Neuronal stem cell (in vitro differentiated cells): ENCODE data around the gene NGEF.
A peak's percentile ranks its signal among the peaks of the same experiment; 100 is the strongest.
"Not testable (repeated sequence)": the region's sequence is repeated elsewhere in the genome, so short reads cannot be mapped to it uniquely, and the experiment has no call there.

ENCODE experiments used
- DNase-seq: peaks from one replicate; pipeline ENCODE4 v3.0.0-alpha.2; 2013; ENCODE audit warnings: low spot score
- H2AFZ ChIP-seq: one replicate; pipeline ENCODE4 v1.6.1; 2013; ENCODE audit warnings: mild to moderate bottlenecking, low read length, inconsistent platforms
- H2AK5ac ChIP-seq: 2 replicates; pipeline ENCODE4 v1.6.1; 2013; ENCODE audit warnings: low read depth, mild to moderate bottlenecking, inconsistent platforms, low read length, moderate library complexity, mixed read lengths
- H2BK120ac ChIP-seq: 2 replicates; pipeline ENCODE4 v1.6.1; 2013; ENCODE audit warnings: low read depth, mild to moderate bottlenecking, inconsistent platforms, low read length, moderate library complexity, mixed read lengths
- H2BK12ac ChIP-seq: one replicate; pipeline ENCODE4 v1.6.1; 2013; ENCODE audit warnings: low read length, inconsistent platforms
- H2BK15ac ChIP-seq: 2 replicates; pipeline ENCODE4 v1.6.1; 2013; ENCODE audit warnings: mild to moderate bottlenecking, low read length, inconsistent platforms, mixed read lengths
- H2BK5ac ChIP-seq: one replicate; pipeline ENCODE4 v1.6.1; 2013; ENCODE audit warnings: inconsistent platforms, mild to moderate bottlenecking, low read length, moderate library complexity
- H3K14ac ChIP-seq: one replicate; pipeline ENCODE4 v1.6.1; 2013; ENCODE audit warnings: low read length, inconsistent platforms
- H3K18ac ChIP-seq: 2 replicates; pipeline ENCODE4 v1.6.1; 2013; ENCODE audit warnings: low read length, inconsistent platforms
- H3K23ac ChIP-seq: 2 replicates; pipeline ENCODE4 v1.6.1; 2013; ENCODE audit warnings: low read depth, mild to moderate bottlenecking, mixed read lengths, low read length, inconsistent platforms; ENCODE audit not compliant: poor library complexity
- H3K27ac ChIP-seq: replicated peaks from 3 replicates; pipeline ENCODE4 v1.5.1; 2013; ENCODE audit warnings: low read length, inconsistent platforms
- H3K27me3 ChIP-seq, 3 experiments: 2 replicates each; pipeline ENCODE4 v1.6.1; 2013; ENCODE audit warnings: low read length in 3 of 3, mild to moderate bottlenecking in 2 of 3, inconsistent platforms in 1 of 3, low read depth in 1 of 3, mixed read lengths in 1 of 3, moderate library complexity in 1 of 3; ENCODE audit not compliant: control insufficient read depth in 3 of 3, insufficient read depth in 3 of 3
- H3K36me3 ChIP-seq, 2 donors: replicated peaks in 1 of 2; 2 replicates each; pipeline ENCODE4 v1.6.1; 2013; ENCODE audit warnings: low read length in 2 of 2; ENCODE audit not compliant: control insufficient read depth in 2 of 2, insufficient read depth in 2 of 2
- H3K4ac ChIP-seq: 2 replicates; pipeline ENCODE4 v1.6.1; 2013; ENCODE audit warnings: inconsistent platforms, mild to moderate bottlenecking, low read length, moderate library complexity
- H3K4me1 ChIP-seq, 2 donors: 1 replicate in 1 of 2; 2 replicates in 1 of 2; pipeline ENCODE4 v1.6.1; 2013; ENCODE audit warnings: low read length in 2 of 2, low read depth in 1 of 2; ENCODE audit not compliant: control insufficient read depth in 2 of 2, insufficient read depth in 1 of 2
- H3K4me2 ChIP-seq: one replicate; pipeline ENCODE4 v1.6.1; 2013; ENCODE audit warnings: mild to moderate bottlenecking, low read length, inconsistent platforms; ENCODE audit not compliant: insufficient read depth, poor library complexity, severe bottlenecking
- H3K4me3 ChIP-seq, 2 donors: 2 replicates each; pipeline ENCODE4 v1.5.1; 2013; ENCODE audit warnings: low read length in 2 of 2, mild to moderate bottlenecking in 2 of 2, inconsistent platforms in 1 of 2, moderate library complexity in 1 of 2
- H3K79me1 ChIP-seq: one replicate; pipeline ENCODE4 v1.6.1; 2013; ENCODE audit warnings: low read depth, mild to moderate bottlenecking, inconsistent platforms, low read length, moderate library complexity
- H3K9ac ChIP-seq: one replicate; pipeline ENCODE4 v1.6.1; 2013; ENCODE audit warnings: mild to moderate bottlenecking, low read depth, low read length, inconsistent platforms; ENCODE audit not compliant: poor library complexity
- H3K9me3 ChIP-seq, 2 donors: replicated peaks in 1 of 2; 2 replicates each; pipeline versions ENCODE3 to v1.6.1; 2013; ENCODE audit warnings: low read length in 2 of 2, mild to moderate bottlenecking in 2 of 2, inconsistent platforms in 1 of 2, low read depth in 1 of 2, mixed read lengths in 1 of 2, moderate library complexity in 1 of 2; ENCODE audit not compliant: control insufficient read depth in 2 of 2, insufficient read depth in 1 of 2
- H4K8ac ChIP-seq: one replicate; pipeline ENCODE4 v1.6.1; 2013; ENCODE audit warnings: low read depth, mild to moderate bottlenecking, inconsistent platforms, low read length, moderate library complexity
- H4K91ac ChIP-seq: one replicate; pipeline ENCODE4 v1.6.1; 2013; ENCODE audit warnings: low read length, low read depth, mild to moderate bottlenecking, inconsistent platforms; ENCODE audit not compliant: poor library complexity
- WGBS, 2 donors: extraction: QIAGEN DNeasy Blood & Tissue Kit; methylation state at CpG; one replicate each; pipeline ENCODE4 v1.1.7; 2013; ENCODE audit warnings: missing lambda C conversion rate in 2 of 2, mixed read lengths in 1 of 2; ENCODE audit not compliant: insufficient read length in 2 of 2, insufficient replicate concordance in 1 of 2; ENCODE audit errors: extremely low coverage in 2 of 2; 5-methylcytosine and 5-hydroxymethylcytosine counted together

Gene NGEF

GRCh38 chr2:233053928-233054784 is 41.1 kb upstream of the NGEF start:
- Histone ChIP-seq H2BK15ac (no peak overlapping the region), H3K14ac (no peak overlapping the region), H2BK5ac (no peak overlapping the region), H3K4me1 (peaks cover 0 to 6% of the 10 kb centered on the region in 2 donors), H3K9me3 (no peaks in the 10 kb centered on the region), H2AK5ac (no peak overlapping the region), H3K27me3 (peaks cover 0 to 16% (median 3%) of the 10 kb centered on the region in 3 experiments), H3K18ac (no peak overlapping the region), H4K8ac (no peak overlapping the region), H3K4me3 (no peak overlapping the region), H3K9ac (no peak overlapping the region), H4K91ac (no peak overlapping the region), H3K36me3 (no peaks in the 10 kb centered on the region), H2AFZ (peak overlapping the region; percentile 47), H3K4me2 (no peak overlapping the region), H3K27ac (no peak overlapping the region), H3K23ac (no peak overlapping the region), H3K4ac (no peak overlapping the region), H2BK12ac (no peak overlapping the region), H2BK120ac (no peak overlapping the region), H3K79me1 (no peaks in the 10 kb centered on the region)
- DNase-seq: peak; percentile 57
- WGBS, 2 donors: no CpG with 5 or more reads among the region's 22 CpGs

DNA sequence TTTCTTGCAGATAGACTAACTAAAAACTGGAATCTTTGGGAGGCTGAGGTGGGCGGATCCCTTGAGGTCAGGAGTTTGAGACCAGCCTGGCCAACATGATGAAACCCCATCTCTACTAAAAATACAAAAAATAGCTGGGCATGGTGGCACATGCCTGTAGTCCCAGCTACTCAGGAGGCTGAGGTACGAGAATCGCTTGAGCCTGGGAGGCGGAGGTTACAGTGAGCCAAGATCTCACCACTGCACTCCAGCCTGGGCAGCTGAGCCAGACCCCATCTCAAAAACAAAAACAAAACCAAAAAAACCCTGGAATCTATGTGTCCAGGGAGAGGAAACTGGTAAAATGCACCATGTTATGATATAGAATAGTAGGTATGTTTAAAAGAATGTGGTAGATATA is 39.5 kb upstream of the NGEF start:
- H3K9me3 ChIP-seq, H2BK12ac ChIP-seq, H4K91ac ChIP-seq, DNase-seq, H2BK120ac ChIP-seq, H3K9ac ChIP-seq, H2AFZ ChIP-seq, H2BK15ac ChIP-seq, H3K36me3 ChIP-seq, H4K8ac ChIP-seq, H3K14ac ChIP-seq, H3K18ac ChIP-seq, H2BK5ac ChIP-seq, H3K79me1 ChIP-seq, H2AK5ac ChIP-seq, H3K4me3 ChIP-seq, H3K23ac ChIP-seq, H3K27ac ChIP-seq, H3K4ac ChIP-seq, H3K4me1 ChIP-seq, H3K4me2 ChIP-seq: not testable (repeated sequence)
- no CpG with 5 or more reads among the region's 4 CpGs for WGBS, 2 donors
- H3K27me3 ChIP-seq: peaks cover 0 to 16% (median 3%) of the 10 kb centered on the region in 3 experiments

GRCh38 chr2:233051241-233052149 is 38.4 kb upstream of the NGEF start:
- Histone ChIP-seq H2BK15ac (no peak overlapping the region), H2AFZ (no peak overlapping the region), H3K14ac (no peak overlapping the region), H2AK5ac (no peak overlapping the region), H3K23ac (no peak overlapping the region), H4K91ac (no peak overlapping the region), H3K4ac (no peak overlapping the region), H3K79me1 (no peaks in the 10 kb centered on the region), H3K9ac (peak overlapping the region; percentile 57), H2BK12ac (no peak overlapping the region), H3K9me3 (no peaks in the 10 kb centered on the region), H4K8ac (no peak overlapping the region), H3K4me2 (no peak overlapping the region), H3K18ac (peak overlapping the region; percentile 61), H3K27ac (no peak overlapping the region), H2BK120ac (no peak overlapping the region), H3K4me1 (peaks cover 0 to 6% of the 10 kb centered on the region in 2 donors), H3K36me3 (no peaks in the 10 kb centered on the region), H3K4me3 (no peak overlapping the region), H3K27me3 (peaks cover 0 to 17% (median 3%) of the 10 kb centered on the region in 3 experiments), H2BK5ac (no peak overlapping the region)
- no peak for DNase-seq
- WGBS, 2 donors: no CpG with 5 or more reads among the region's 24 CpGs
